ENCODE data around the gene TWF2. TPM values are rescaled to one million over a fixed set of nuclear protein-coding genes. Genes with fewer than 3 reads are reported as not detected.

The TWF2 gene
- total and polyA plus RNA-seq, 2 of the 4 experiments (the other 2 are of a cell fraction), result 111 to 145 TPM

GRCh38 chr3:52231502-52232278, 7.3 kb downstream of the TWF2 start:
- no peak overlapping the region for H4K5ac ChIP-seq (ENCODE audit: low read depth, low read length)
- H3K9me3 ChIP-seq (ENCODE audit: control insufficient read depth, insufficient read depth, low read length), result no peaks in the 10 kb centered on the region
- H3K23ac ChIP-seq (ENCODE audit: low read depth, low read length), result no peak overlapping the region
- H3K79me1 ChIP-seq (ENCODE audit: low read depth in 1 of 2, low read length in 2 of 2), result peaks cover 10 to 47% of the 10 kb centered on the region in 2 experiments
- H3K4me2 ChIP-seq (ENCODE audit: low read depth, low read length), result no peak overlapping the region
- peaks cover 41% of the 10 kb centered on the region for H4K20me1 ChIP-seq (ENCODE audit: insufficient read depth, low read length)
- H3K4ac ChIP-seq (ENCODE audit: low read depth, low read length), result no peak overlapping the region
- POLR2A ChIA-PET (ENCODE audit: unreplicated experiment), result no interaction called here
- CTCF ChIA-PET, result interaction anchor here (0.6 to 1.6 kb wide), 3 partner anchors 26 to 108 kb away, joined by 4 to 14 read pairs (median 5); no protein-coding TSS in a partner anchor
- no peak overlapping the region for H3K4me3 ChIP-seq (ENCODE audit: insufficient read depth, low read depth, low read length)
- no peak overlapping the region for H3K27ac ChIP-seq (ENCODE audit: insufficient read depth, low read length)
- WGBS, 2 experiments (ENCODE audit: extremely low coverage in 2 of 2, insufficient read length in 1 of 2), result 87% methylated on average over 9 of the region's 34 CpGs; no CpG with 5 or more reads in 1 of the 2 experiments
- peak; percentile 75 for ATAC-seq (ENCODE audit: low read depth)
- peaks cover 63% of the 10 kb centered on the region for H3K36me3 ChIP-seq (ENCODE audit: control insufficient read depth, insufficient read depth, low read length)
- H3K4me1 ChIP-seq (ENCODE audit: control insufficient read depth, insufficient read depth, low read length), result peaks cover 6% of the 10 kb centered on the region
- no peak overlapping the region for H2BK15ac ChIP-seq (ENCODE audit: low read depth, low read length)
- dilution Hi-C loops (cut with HindIII; ENCODE audit: low sequenced_read_pairs, unreplicated experiment), result no loop called here
- in situ Hi-C loops (cut with MboI; ENCODE audit: low sequenced_read_pairs), result loop anchor here (5.0 kb wide), 1 partner anchor 111 kb away; no protein-coding TSS in a partner anchor
- no peak overlapping the region for H2AK9ac ChIP-seq (replicated peaks; ENCODE audit: low read depth, low read length, poor library complexity)
- no peak overlapping the region for H2BK20ac ChIP-seq (ENCODE audit: low read depth, low read length)
- H3K27me3 ChIP-seq (ENCODE audit: control insufficient read depth, insufficient read depth, low read length), result no peaks in the 10 kb centered on the region
- BruUV-seq (replicated peaks), result no TSS peak
- intact Hi-C loops (cut with micrococcal nuclease), result loop anchor here (1.0 kb wide), 1 partner anchor 108 kb away; no protein-coding TSS in a partner anchor
- no peak overlapping the region for H3K9ac ChIP-seq (ENCODE audit: low read depth, low read length)
- H2BK5ac ChIP-seq (ENCODE audit: low read depth, low read length, poor library complexity, severe bottlenecking), result no peak overlapping the region
- no peak overlapping the region for H2AK5ac ChIP-seq (ENCODE audit: low read depth, low read length)
- H2AFZ ChIP-seq (replicated peaks; ENCODE audit: low read length, poor library complexity), result no peak overlapping the region
- H4K8ac ChIP-seq (ENCODE audit: low read depth in 2 of 2, low read length in 2 of 2), result no peak overlapping the region
- no peak overlapping the region for H4K91ac ChIP-seq (ENCODE audit: insufficient read depth, low read depth, low read length)
- H2BK120ac ChIP-seq (ENCODE audit: low read depth, low read length), result no peak overlapping the region
- no peak overlapping the region for H3K14ac ChIP-seq (replicated peaks; ENCODE audit: low read depth, low read length)
- no peak overlapping the region for H3K56ac ChIP-seq (ENCODE audit: extremely low read depth, insufficient read depth, low read length)
- H3K9me1 ChIP-seq (ENCODE audit: insufficient read depth, low read length), result peaks cover 7% of the 10 kb centered on the region
- H3K18ac ChIP-seq (ENCODE audit: low read depth, low read length), result no peak overlapping the region
- peak; percentile 33 for DNase-seq
- TF ChIP-seq SMC3 (IDR thresholded peaks at IDR 0.05; ENCODE audit: low read depth, low read length) (peak; percentile 63), ELK1 (IDR thresholded peaks at IDR 0.05; ENCODE audit: borderline replicate concordance, low read depth, low read length) (no peak), RAD21 (IDR thresholded peaks at IDR 0.05; ENCODE audit: low read length) (peak; percentile 78), CTCF (conservative IDR thresholded peaks at IDR 0.05; ENCODE audit: low read depth, low read length) (peak; percentile 79), CEBPB (IDR thresholded peaks at IDR 0.05; ENCODE audit: low read depth, low read length) (no peak), BHLHE40 (IDR thresholded peaks at IDR 0.05; ENCODE audit: low read depth, low read length) (no peak), CHD1 (IDR thresholded peaks at IDR 0.05; ENCODE audit: low read depth, low read length) (no peak), MAZ (IDR thresholded peaks at IDR 0.05; ENCODE audit: borderline replicate concordance, low read depth, low read length) (peak; percentile 14; the same call in 1 of the 2 replicates), MXI1 (IDR thresholded peaks at IDR 0.05; ENCODE audit: borderline replicate concordance, low read depth, low read length) (no peak), RFX5 (IDR thresholded peaks at IDR 0.05; ENCODE audit: low read depth, low read length) (no peak)
